Activated T-helper 1 cell treated with anti-CD3 and anti-CD28 coated beads, Interleukin-2, amount 50 U/mL, for 16 hours (primary cell): ENCODE results near the gene ELAVL1.

Experiments
- DNase-seq, 2 donors: peaks; one replicate each; pipeline ENCODE4 v3.0.0-alpha.2; 2020; ENCODE audit warnings: low read depth in 1 of 2, low spot score in 1 of 2

ELAVL1 gene

GRCh38 chr19:7986321-7987113 lies 18.9 kb downstream of the ELAVL1 start:
- DNase-seq = no peak

- no peak for DNase-seq
Measured at GRCh38 chr19:7985481-7985911, 19.9 kb downstream of the ELAVL1 start.

DNA sequence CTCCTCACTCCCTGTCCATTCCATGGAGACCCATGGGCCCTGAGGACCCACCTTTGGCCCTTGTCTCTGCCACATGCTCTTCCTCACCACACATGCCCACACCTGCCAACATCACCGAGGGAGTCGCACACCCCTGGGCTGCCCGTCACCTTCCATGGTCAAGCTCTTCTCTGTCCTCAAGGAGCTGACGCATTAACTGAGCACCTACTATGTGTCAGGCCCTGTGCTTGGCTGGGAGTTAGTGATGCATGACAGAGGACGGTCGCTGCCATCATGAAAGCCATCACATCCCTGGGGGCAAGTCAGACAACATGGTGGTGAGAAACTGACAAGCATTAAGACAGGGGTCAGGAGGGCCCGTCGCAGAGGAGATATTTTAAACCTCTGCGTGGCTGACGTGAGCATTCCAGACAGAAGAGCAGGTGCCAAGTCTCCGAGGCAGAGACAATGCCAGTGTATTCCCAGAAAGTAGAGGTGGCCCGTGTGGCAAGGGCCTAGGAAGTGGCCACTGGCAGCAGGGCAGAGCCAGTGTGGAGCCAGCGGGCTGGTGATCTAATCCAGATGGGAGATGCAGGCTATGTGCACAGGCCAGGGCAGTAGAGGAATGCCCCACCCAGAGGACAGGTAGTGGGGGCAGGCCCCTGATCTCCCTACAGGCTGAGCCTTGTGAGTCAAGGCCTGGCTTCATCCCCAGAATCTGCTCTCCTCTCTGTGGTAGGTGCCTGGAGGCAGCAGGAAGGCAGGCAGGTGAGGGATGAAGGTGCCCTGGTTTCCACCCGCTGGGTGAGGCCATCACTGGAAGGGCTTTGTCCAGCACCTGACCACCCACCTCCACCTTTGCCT lies 21.2 kb downstream of the ELAVL1 start:
- DNase-seq = no peak

GRCh38 chr19:7983286-7983950 lies 22.0 kb downstream of the ELAVL1 start:
- DNase-seq = no peak

DNA sequence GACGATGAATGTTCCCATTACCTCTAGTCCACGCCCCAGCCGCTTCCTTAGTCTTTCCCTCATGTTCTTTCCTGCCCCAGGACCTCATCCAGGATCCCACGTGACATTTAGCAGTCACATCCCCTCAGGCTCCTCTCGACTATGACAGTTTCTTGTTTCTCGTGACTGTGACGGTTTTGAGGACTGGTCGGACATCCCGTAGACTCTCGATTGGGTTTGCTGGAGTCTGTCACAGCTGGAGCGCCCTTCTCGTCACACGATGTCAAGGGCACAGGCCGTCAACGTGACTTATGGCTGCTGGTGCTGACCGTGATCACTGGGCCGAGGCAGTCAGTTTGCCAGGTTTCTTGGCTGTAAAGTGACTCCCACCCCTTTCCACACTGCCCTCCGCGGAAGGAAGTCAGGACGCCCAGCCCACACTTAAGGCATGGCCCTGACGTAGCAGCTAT lies 22.8 kb downstream of the ELAVL1 start:
- no peak for DNase-seq

DNA sequence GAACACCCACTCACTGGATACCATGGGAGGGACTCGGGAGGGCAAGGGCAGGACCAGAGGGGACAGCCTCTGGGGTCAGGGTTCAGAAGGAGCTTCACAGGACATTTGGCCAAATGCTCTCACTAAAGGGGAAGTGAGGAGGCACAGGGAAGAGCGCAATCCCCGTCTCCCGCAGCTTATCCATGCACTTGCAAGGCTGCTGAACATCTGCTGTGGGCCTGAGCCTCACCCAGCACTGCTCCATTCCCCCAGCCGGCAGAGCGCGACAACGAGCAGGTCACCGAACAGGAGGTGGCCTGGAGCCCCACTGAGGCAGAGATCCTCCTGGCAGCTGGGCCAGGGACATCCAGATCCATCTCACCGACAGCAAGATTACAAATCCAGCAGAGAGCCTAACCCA lies 23.3 kb downstream of the ELAVL1 start:
- no peak for DNase-seq

DNA sequence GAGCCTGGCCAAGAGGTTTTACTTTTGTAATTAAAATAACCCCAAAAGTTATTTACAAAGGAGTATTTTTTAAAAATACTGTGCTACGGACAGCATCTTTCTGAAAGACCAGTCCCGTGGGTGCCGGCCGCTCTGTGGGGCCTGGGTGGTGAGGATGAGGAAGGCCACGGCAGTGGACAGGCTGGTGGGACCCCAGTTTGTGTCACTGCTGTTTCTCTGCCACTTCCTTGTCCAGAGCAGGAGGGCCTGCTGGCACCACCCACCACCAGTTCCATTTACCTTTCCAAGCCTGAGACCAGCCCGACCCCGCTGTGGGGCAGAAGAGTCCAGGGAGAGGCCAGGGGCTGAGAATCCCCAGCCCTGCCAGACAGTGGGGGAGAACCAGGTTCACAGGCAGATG lies 23.8 kb downstream of the ELAVL1 start:
- DNase-seq = no peak

- no peak for DNase-seq
Measured at GRCh38 chr19:7981199-7981598, 24.2 kb downstream of the ELAVL1 start.

- no peak for DNase-seq
Measured at GRCh38 chr19:7980635-7981121, 24.8 kb downstream of the ELAVL1 start.

- DNase-seq = no peak
Measured at GRCh38 chr19:7980168-7980567, 25.3 kb downstream of the ELAVL1 start.

GRCh38 chr19:7979559-7979958 lies 25.9 kb downstream of the ELAVL1 start:
- DNase-seq = no peak

DNA sequence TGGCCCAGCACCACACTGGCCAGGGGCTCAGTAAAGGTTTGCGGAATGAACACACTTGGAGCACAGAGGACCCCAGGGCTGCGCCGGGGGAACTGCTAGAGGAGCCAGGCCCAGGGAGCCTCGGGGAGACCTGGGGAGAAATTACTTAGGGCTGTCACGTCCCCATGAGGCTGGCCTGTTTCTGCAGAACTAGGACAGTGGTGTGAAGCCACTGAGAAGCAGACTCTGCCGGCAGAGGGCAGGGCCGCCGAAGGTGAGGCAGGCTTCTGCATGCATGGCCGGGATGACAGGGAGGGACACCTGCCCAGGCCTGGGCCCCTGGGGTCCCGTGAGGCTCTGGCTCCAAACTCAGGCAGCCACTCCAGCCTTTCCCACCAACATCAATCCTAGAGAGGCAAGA lies 26.4 kb downstream of the ELAVL1 start:
- no peak for DNase-seq

- no peak for DNase-seq
Measured at GRCh38 chr19:7978179-7978825, 27.1 kb downstream of the ELAVL1 start.

- DNase-seq = no peak
Measured at GRCh38 chr19:7977723-7978040, 27.8 kb downstream of the ELAVL1 start.

GRCh38 chr19:7977021-7977722 lies 28.3 kb downstream of the ELAVL1 start:
- DNase-seq = no peak

GRCh38 chr19:7976461-7976860 lies 29.0 kb downstream of the ELAVL1 start:
- DNase-seq = no peak

GRCh38 chr19:7975037-7975436 lies 30.4 kb downstream of the ELAVL1 start:
- DNase-seq = no peak

DNA sequence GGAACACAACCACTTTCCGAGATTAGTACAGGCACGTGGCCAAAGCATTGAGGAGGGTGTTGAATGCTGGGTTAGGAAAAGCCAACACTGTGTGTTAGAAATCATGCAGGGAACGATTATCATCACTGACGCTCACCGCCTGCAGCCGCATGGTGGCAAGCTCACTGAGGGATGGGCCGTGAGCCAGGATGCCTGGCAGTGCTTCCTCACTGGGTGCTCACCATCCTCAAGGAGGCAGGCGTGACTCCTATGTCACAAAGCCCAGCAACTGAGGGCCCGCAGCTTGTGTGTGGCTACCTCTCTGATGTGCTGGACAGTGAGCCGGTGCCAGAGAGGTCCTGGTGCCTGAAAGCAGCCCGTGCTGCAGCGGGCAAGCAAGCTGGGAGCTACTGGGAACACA lies 31.6 kb downstream of the ELAVL1 start:
- no peak for DNase-seq

DNA sequence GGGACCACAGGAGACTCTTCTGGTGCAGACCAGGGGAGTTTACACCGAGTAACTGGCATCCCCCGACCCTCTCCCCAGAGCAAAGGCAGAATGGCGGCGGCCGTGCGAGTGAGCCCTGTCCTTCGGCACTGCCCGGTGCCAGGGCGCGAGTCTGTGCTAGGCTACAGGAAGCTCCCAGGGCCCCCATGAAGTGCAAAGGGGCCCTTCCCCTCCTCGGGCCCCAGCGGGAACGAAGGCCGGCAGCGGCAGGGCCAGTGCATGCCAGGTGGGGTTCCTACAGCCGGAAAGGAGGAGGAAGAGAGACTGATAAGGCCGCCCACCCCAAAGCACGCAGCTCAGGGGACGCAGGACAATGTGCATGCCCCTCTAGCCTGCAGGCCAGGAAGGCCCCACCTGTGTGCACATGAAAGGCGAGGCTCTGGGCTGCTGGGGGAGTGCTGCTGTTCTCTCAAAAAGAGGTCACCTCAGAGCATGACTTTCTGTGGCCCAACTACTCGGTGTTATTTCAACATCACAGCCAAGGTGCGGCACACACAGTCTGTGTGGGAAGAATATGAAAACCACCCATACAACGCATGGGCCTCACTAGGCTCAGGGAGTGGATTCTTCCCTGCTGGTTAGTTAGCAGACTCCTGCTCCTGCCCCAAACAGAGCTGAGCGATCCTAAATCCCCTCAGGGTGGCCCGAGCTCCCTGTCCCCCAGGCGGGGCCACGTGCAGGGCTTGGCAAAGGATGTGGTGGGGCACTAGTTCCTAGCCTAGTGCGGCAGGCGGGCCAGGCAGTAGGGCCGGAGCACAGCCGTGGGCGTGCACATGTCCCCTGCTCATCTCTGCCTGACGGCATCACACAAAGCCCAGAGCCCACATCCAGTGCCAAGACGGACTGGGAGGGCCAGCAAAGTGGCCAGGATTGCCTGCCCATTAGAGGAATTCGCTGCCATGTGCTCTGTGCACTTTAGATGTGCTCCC lies 33.6 kb downstream of the ELAVL1 start:
- no peak for DNase-seq
